GM15510 (cell line): ENCODE results near the gene EPB41L3.

Experiments
- POLR2A ChIP-seq: IDR thresholded peaks from 3 replicates; pipeline ENCODE4 v1.6.1; 2011; ENCODE audit warnings: borderline replicate concordance; ENCODE audit not compliant: insufficient read length; ENCODE audit errors: extremely low read depth

EPB41L3 gene

DNA sequence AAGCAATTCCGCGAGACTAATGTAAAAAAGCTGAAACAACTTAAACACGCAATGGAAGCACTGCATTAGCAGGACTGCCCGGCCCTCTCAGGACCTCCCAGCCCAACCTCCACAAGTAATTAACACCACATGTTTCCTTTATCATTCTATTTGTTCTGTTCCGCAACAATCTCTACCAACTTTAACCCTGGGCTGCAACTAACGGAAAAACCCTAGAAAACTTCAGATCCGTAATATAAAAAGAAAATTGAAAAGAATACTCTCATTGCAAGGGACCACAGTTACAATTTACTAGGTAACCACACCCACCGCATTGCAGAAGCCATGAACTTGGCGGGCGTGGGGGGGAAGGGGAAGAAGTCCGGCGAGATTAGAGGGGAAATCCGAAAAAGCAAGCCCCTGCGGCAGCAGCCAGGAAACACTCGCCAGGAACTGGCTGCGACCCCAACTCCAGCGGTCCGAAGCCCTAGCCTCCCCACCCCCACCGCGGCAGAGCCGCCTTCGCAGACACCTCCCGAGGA is 1.2 kb downstream of the EPB41L3 start:
- no peak for TF ChIP-seq POLR2A

DNA sequence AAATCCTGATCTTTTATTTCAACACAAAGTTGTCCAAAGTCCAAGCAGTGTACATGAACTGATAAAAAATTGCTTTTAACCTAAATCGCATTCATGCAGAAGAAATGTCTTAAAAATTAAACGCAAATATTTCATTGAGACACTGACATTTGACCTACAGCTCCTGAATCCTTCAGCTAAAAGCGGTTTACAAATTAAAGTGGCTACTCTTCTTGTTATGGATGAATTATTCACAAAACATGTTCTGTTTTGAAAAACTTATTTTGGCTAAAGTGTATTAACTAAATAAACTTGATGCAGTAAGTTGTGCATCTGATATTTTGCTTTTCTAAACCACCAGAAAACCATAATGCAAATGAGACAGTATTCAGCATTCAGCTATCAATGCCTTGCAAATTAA is 2.2 kb downstream of the EPB41L3 start:
- TF ChIP-seq POLR2A, result no peak

GRCh38 chr18:5539391-5539790 is 4.4 kb downstream of the EPB41L3 start:
- no peak for TF ChIP-seq POLR2A

GRCh38 chr18:5538544-5538943 is 5.3 kb downstream of the EPB41L3 start:
- TF ChIP-seq POLR2A, result no peak

DNA sequence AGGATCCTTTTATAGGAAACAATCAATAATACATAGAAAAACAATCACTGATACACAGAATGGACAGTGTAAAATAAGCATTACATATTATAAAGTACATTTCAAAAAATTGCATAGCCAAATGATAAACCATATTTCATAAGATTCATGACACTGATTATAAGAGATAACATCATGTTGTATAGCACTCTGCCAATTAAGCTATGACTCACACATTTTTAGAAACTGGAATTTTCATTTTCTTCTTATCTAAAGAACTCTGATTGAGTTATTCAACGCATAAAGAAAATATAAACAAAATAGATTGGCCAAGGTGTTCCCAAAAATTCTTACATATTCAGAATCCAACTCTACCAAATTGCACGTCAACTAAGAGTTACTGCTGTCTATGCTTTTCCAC is 5.9 kb downstream of the EPB41L3 start:
- TF ChIP-seq POLR2A, result no peak

DNA sequence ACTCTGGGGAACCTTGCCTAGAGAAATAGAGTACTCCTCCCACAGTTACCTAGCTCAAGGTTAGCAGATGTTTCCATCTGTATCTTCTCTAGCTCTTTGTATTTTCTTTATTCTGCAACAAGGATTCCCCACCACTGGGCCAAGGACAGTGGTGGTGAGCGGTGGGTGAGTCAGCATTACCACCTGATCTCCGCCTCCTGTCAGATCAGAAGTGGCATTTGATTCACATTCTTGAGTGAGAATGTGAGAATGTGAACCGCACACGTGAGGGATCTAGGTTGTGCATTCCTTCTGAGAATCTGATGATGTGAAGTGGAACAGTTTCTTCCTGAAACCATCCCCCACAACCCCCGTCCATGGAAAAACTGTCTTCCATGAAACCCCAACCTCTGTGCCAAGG is 9.0 kb downstream of the EPB41L3 start:
- no peak for TF ChIP-seq POLR2A

DNA sequence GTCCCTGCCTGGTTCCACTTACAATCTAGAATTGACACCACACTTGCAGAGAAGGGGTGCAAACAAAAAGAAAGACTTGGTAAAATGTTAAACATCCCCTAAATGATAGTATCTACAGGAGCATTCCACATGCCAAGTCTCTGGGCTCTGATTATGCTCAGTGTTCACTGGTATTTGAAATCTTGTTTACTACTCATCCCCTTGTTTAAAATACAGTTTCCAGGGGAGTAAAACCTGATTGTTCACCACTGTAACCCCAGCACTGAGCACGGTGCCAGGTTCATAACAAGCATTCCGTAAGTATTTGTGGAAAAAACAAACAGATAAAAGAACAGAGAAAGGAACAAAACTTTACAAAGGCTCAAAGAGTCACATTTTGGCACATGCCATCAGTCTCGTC is 11.7 kb downstream of the EPB41L3 start:
- no peak for TF ChIP-seq POLR2A

GRCh38 chr18:5530629-5531178 is 13.1 kb downstream of the EPB41L3 start:
- no peak for TF ChIP-seq POLR2A

GRCh38 chr18:5529471-5529870 is 14.3 kb downstream of the EPB41L3 start:
- no peak for TF ChIP-seq POLR2A

DNA sequence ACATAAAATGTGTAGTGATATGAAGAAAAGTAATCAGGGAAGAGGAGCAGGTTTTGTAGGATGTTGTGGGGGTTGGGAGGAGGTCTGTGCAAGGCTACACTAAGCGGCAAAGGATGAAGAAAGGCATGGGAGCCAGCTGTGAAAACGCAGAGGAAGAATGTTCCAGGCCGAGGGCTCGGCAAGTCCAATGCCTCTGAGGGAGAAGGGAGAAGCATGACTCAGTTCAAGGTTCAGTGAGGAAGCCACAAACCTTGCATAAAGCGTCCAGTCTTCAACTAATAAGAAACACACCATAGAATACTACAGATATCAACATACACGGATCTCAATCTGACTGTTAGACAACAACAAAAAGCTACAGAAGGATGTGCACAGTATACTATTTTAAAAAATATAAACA is 16.2 kb downstream of the EPB41L3 start:
- no peak for TF ChIP-seq POLR2A

DNA sequence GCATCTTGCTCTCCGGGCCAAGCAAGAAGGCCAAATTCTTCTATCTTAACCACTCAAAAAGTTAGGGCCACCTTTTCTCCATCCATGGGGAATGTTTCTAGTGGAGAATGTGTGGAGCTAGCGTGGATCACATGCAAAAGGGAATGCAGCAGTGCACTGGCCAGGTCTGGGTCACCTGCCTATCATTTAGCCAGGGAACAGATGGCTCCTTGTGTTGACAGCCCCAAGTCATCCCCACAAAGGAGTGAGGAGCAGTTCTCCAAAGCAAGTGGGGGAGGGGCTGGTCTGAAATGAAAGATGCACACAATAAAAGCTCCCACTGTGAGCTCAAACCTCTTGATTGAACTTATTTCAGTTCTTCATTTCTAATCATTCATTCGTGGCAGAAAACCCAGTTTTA is 19.1 kb downstream of the EPB41L3 start:
- no peak for TF ChIP-seq POLR2A

- TF ChIP-seq POLR2A, result no peak
Measured at GRCh38 chr18:5521000-5521399, 22.8 kb downstream of the EPB41L3 start.

GRCh38 chr18:5520464-5520863 is 23.3 kb downstream of the EPB41L3 start:
- TF ChIP-seq POLR2A, result no peak

GRCh38 chr18:5519448-5520298 is 24.1 kb downstream of the EPB41L3 start:
- TF ChIP-seq POLR2A, result no peak

GRCh38 chr18:5518899-5519371 is 24.9 kb downstream of the EPB41L3 start:
- TF ChIP-seq POLR2A, result no peak
